ENCODE measurements around the gene GRM8.

The GRM8 gene

DNA sequence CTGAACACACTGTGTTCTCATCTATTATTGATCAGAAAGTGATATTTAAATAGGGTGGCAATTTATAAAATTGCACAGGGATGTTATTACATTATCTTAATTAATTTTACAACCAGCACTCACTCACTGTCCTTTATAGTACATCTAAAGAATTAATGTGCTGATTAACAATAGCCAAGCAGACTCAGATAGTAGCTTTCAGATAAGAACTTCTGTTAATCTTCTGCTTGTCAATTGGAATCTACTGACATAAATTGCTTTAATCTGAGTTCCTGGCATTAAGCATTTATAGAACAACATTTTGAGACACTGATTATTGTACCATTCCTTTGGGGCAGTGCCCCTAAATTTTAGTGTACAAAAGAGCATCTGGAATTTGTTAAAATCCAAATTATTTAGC lies 408.9 kb downstream of the GRM8 start:
- POLR2A ChIA-PET, result no interaction called here
- DNase-seq (ENCODE audit: extremely low spot score), result no peak
- TF ChIP-seq NFRKB (IDR thresholded peaks at IDR 0.05) (no peak), SUZ12 (IDR thresholded peaks at IDR 0.05) (no peak), L3MBTL2 (conservative IDR thresholded peaks at IDR 0.05) (no peak), ARNT (IDR thresholded peaks at IDR 0.05) (no peak), TARDBP (IDR thresholded peaks at IDR 0.05) (no peak), FOXA1 (IDR thresholded peaks at IDR 0.05) (no peak), CTBP1 (IDR thresholded peaks at IDR 0.05; ENCODE audit: borderline replicate concordance) (no peak), SP1 (IDR thresholded peaks at IDR 0.05) (no peak), BHLHE40 (IDR thresholded peaks at IDR 0.05; ENCODE audit: borderline replicate concordance) (no peak), HDGF (IDR thresholded peaks at IDR 0.05; ENCODE audit: borderline replicate concordance) (no peak), FOXM1 (IDR thresholded peaks at IDR 0.05; ENCODE audit: borderline replicate concordance) (no peak), FOXK2 (IDR thresholded peaks at IDR 0.05) (no peak), ELF4 (IDR thresholded peaks at IDR 0.05) (no peak), LEF1 (IDR thresholded peaks at IDR 0.05; ENCODE audit: borderline replicate concordance) (no peak), ZNF384 (IDR thresholded peaks at IDR 0.05) (no peak)
- TF ChIP-seq, protein P1, sequence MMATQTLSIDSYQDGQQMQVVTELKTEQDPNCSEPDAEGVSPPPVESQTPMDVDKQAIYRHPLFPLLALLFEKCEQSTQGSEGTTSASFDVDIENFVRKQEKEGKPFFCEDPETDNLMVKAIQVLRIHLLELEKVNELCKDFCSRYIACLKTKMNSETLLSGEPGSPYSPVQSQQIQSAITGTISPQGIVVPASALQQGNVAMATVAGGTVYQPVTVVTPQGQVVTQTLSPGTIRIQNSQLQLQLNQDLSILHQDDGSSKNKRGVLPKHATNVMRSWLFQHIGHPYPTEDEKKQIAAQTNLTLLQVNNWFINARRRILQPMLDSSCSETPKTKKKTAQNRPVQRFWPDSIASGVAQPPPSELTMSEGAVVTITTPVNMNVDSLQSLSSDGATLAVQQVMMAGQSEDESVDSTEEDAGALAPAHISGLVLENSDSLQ (IDR thresholded peaks at IDR 0.05), result no peak
- CTCF ChIA-PET, result no interaction called here

GRCh38 chr7:126843336-126843735 lies 409.4 kb downstream of the GRM8 start:
- DNase-seq (ENCODE audit: extremely low spot score), result no peak
- TF ChIP-seq LEF1 (IDR thresholded peaks at IDR 0.05; ENCODE audit: borderline replicate concordance) (no peak), SP1 (IDR thresholded peaks at IDR 0.05) (no peak), TARDBP (IDR thresholded peaks at IDR 0.05) (no peak), FOXA1 (IDR thresholded peaks at IDR 0.05) (no peak), BHLHE40 (IDR thresholded peaks at IDR 0.05; ENCODE audit: borderline replicate concordance) (no peak), ARNT (IDR thresholded peaks at IDR 0.05) (no peak), SUZ12 (IDR thresholded peaks at IDR 0.05) (no peak), CTBP1 (IDR thresholded peaks at IDR 0.05; ENCODE audit: borderline replicate concordance) (no peak), HDGF (IDR thresholded peaks at IDR 0.05; ENCODE audit: borderline replicate concordance) (no peak), NFRKB (IDR thresholded peaks at IDR 0.05) (no peak), ZNF384 (IDR thresholded peaks at IDR 0.05) (no peak)
- TF ChIP-seq, protein P1 (IDR thresholded peaks at IDR 0.05), result no peak
- CTCF ChIA-PET, result no interaction called here
- POLR2A ChIA-PET, result no interaction called here

- POLR2A ChIA-PET, result no interaction called here
- TF ChIP-seq BHLHE40 (IDR thresholded peaks at IDR 0.05; ENCODE audit: borderline replicate concordance), result no peak
- TF ChIP-seq L3MBTL2 (conservative IDR thresholded peaks at IDR 0.05), result no peak
- no peak for TF ChIP-seq HDGF (IDR thresholded peaks at IDR 0.05; ENCODE audit: borderline replicate concordance)
- no peak for TF ChIP-seq ARNT (IDR thresholded peaks at IDR 0.05)
- no peak for TF ChIP-seq FOXA1 (IDR thresholded peaks at IDR 0.05)
- TF ChIP-seq SP1 (IDR thresholded peaks at IDR 0.05), result no peak
- no peak for TF ChIP-seq LEF1 (IDR thresholded peaks at IDR 0.05; ENCODE audit: borderline replicate concordance)
- TF ChIP-seq FOXK2 (IDR thresholded peaks at IDR 0.05), result no peak
- TF ChIP-seq TARDBP (IDR thresholded peaks at IDR 0.05), result no peak
- no peak for TF ChIP-seq ELF4 (IDR thresholded peaks at IDR 0.05)
- no peak for TF ChIP-seq SUZ12 (IDR thresholded peaks at IDR 0.05)
- no peak for TF ChIP-seq FOXM1 (IDR thresholded peaks at IDR 0.05; ENCODE audit: borderline replicate concordance)
- no peak for TF ChIP-seq ZNF384 (IDR thresholded peaks at IDR 0.05)
- no peak for TF ChIP-seq CTBP1 (IDR thresholded peaks at IDR 0.05; ENCODE audit: borderline replicate concordance)
- TF ChIP-seq, protein P1 (IDR thresholded peaks at IDR 0.05), result no peak
- CTCF ChIA-PET, result no interaction called here
- no peak for DNase-seq (ENCODE audit: extremely low spot score)
These were observed 410.3 kb downstream of the GRM8 start for GRCh38 chr7:126842451-126842850.

GRCh38 chr7:126840869-126841268 lies 411.9 kb downstream of the GRM8 start:
- TF ChIP-seq NFRKB (IDR thresholded peaks at IDR 0.05) (no peak), FOXK2 (IDR thresholded peaks at IDR 0.05) (no peak), ELF4 (IDR thresholded peaks at IDR 0.05) (no peak), BHLHE40 (IDR thresholded peaks at IDR 0.05; ENCODE audit: borderline replicate concordance) (no peak), CTBP1 (IDR thresholded peaks at IDR 0.05; ENCODE audit: borderline replicate concordance) (no peak), SP1 (IDR thresholded peaks at IDR 0.05) (no peak)
- CTCF ChIA-PET, result no interaction called here
- POLR2A ChIA-PET, result no interaction called here
- DNase-seq (ENCODE audit: extremely low spot score), result no peak

DNA sequence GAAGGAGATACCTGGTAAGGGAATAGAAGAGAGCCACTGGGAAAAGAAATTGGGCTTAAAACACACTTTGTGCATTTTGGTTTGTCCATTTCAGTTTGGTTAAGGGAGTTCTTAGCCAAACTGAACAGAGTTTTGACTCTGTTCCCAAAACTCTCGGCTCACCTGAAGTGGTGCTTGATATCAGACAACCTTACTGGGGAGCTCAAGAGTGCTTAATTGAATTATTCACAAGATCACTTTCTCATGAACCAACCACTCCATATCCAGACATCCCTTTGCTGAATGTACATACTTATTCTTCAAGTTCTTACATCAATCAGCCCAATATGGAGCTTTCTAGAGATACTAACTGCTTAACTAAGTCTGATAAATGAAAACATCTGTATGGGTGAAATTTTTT lies 413.1 kb downstream of the GRM8 start:
- no peak for DNase-seq (ENCODE audit: extremely low spot score)
- ChIA-PET CTCF (no interaction called here), POLR2A (no interaction called here)

More for the DNA sequence above, 413.1 kb downstream of the GRM8 start:
- TF ChIP-seq LEF1 (IDR thresholded peaks at IDR 0.05; ENCODE audit: borderline replicate concordance) (no peak), ZNF384 (IDR thresholded peaks at IDR 0.05) (no peak), SUZ12 (IDR thresholded peaks at IDR 0.05) (no peak), HDGF (IDR thresholded peaks at IDR 0.05; ENCODE audit: borderline replicate concordance) (no peak), BHLHE40 (IDR thresholded peaks at IDR 0.05; ENCODE audit: borderline replicate concordance) (no peak), TARDBP (IDR thresholded peaks at IDR 0.05) (no peak), L3MBTL2 (conservative IDR thresholded peaks at IDR 0.05) (no peak), FOXM1 (IDR thresholded peaks at IDR 0.05; ENCODE audit: borderline replicate concordance) (no peak), NFRKB (IDR thresholded peaks at IDR 0.05) (no peak), SP1 (IDR thresholded peaks at IDR 0.05) (no peak), FOXA1 (IDR thresholded peaks at IDR 0.05) (no peak), ELF4 (IDR thresholded peaks at IDR 0.05) (no peak), FOXK2 (IDR thresholded peaks at IDR 0.05) (no peak), ARNT (IDR thresholded peaks at IDR 0.05) (no peak), CTBP1 (IDR thresholded peaks at IDR 0.05; ENCODE audit: borderline replicate concordance) (no peak)
- TF ChIP-seq, protein P1 (IDR thresholded peaks at IDR 0.05), result no peak

Data from HEK293T (cell line).